T-helper 22 cell (primary cell): Measurements from ENCODE around the gene ACOT4.
A peak's percentile ranks its signal among the peaks of the same experiment; 100 is the strongest.
"Not testable (repeated sequence)": the region's sequence is repeated elsewhere in the genome, so short reads cannot be mapped to it uniquely, and the experiment has no call there.

Experiments
- DNase-seq: peaks from one replicate; pipeline ENCODE4 v3.0.0-alpha.2; 2020; ENCODE audit warnings: low read depth

Gene ACOT4, protein sequence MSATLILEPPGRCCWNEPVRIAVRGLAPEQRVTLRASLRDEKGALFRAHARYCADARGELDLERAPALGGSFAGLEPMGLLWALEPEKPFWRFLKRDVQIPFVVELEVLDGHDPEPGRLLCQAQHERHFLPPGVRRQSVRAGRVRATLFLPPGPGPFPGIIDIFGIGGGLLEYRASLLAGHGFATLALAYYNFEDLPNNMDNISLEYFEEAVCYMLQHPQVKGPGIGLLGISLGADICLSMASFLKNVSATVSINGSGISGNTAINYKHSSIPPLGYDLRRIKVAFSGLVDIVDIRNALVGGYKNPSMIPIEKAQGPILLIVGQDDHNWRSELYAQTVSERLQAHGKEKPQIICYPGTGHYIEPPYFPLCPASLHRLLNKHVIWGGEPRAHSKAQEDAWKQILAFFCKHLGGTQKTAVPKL

DNA sequence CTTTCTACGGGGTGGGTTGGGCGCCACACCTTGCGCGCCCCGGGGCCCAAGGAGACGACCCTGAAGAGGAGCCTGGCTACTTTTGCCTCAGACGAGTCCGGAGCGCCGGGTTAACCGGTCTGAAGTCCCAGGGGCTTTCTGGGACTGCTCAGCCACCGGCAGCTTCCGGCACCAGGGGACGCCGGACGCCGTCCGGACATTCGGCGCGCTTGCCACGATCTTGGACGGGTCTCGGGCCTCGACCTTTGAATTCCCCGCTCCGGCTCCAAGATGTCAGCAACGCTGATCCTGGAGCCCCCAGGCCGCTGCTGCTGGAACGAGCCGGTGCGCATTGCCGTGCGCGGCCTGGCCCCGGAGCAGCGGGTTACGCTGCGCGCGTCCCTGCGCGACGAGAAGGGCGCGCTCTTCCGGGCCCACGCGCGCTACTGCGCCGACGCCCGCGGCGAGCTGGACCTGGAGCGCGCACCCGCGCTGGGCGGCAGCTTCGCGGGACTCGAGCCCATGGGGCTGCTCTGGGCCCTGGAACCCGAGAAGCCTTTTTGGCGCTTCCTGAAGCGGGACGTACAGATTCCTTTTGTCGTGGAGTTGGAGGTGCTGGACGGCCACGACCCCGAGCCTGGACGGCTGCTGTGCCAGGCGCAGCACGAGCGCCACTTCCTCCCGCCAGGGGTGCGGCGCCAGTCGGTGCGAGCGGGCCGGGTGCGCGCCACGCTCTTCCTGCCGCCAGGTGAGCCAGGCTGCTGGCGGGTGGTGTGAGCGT lies at the start of gene ACOT4:
Gene ACOT4, plus strand, starts transcription at position 184 of the 760 bp plus-strand sequence. Its CDS starts 87 bp downstream, at position 271.
- DNase-seq, result peak; percentile 23

DNA sequence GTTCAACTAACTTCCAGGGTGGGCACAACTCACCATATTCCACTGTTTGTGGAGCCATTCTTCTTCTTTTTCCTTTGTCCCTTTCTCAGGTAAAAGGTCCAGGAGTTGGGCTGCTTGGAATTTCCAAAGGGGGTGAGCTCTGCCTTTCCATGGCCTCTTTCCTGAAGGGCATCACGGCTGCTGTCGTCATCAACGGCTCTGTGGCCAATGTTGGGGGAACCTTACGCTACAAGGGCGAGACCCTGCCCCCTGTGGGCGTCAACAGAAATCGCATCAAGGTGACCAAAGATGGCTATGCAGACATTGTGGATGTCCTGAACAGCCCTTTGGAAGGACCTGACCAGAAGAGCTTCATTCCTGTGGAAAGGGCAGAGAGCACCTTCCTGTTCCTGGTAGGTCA lies 48.7 kb upstream of the ACOT4 start:
- DNase-seq, result not testable (repeated sequence)

DNA sequence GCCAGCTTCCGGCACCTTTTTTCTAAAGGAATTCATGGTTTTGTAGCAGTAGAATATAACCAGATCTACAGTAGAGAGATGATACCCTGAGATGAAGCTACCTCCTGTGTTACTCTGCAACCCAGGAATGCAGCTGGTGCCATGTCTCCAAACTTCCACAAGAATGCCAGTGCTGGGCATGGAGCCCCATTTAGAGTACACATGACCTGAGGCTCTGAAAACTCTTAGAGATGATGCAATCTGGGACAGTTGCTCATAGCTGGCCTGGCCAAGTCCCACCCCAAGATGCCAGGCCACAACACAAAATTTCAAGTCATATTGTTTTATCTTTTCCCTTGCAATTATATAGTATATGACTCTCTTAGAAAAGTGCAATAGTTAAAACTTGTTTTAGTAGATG lies 46.3 kb upstream of the ACOT4 start:
- DNase-seq, result not testable (repeated sequence)

DNA sequence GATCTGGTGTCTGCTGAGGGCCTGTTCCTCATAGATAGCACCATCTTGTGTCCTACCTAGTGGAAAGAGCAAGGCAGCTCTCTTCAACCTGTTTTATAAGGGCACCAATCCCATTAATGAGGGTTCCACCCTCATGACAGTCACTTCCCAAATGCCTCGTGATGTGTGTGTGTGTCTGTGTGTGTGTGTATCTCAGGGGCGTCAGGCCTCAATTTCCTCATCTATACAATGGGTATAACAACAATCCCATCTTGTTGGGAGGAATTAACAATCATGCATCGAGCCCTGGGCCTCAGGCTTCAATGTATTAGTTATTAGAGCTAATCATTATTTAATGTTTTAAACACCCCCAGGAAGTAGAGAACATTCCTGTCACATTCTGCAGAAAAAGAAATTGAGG lies 42.6 kb upstream of the ACOT4 start:
- not testable (repeated sequence) for DNase-seq

DNA sequence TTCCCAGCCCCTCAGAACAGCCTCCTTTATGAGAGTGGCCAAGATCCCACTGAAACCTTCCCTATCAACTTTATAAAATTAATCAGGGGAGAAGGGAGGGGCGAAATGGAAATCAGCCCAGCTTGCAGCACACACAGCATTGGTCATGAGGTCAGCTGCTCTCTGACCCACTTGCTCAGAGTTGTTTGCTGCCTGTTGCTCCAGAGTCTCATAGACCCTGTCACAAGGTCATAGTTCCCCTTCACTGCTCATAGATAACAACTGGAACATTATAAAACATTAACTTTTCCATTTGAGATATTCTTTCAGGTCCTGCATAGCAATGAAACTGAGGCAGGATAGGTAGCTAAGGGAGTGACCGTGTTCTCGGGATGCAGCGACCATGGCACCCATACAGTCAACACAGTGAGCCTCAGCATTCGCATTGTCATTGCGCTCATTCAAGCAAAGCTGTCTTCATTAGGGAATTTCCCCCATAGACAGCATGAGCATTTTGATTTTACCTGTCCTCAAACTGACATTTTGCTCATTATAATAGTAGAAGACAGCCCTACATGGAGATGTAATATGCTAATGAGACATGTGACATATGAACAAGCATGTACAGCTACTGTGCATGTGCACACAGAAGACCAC lies 41.7 kb upstream of the ACOT4 start:
- DNase-seq, result not testable (repeated sequence)

DNA sequence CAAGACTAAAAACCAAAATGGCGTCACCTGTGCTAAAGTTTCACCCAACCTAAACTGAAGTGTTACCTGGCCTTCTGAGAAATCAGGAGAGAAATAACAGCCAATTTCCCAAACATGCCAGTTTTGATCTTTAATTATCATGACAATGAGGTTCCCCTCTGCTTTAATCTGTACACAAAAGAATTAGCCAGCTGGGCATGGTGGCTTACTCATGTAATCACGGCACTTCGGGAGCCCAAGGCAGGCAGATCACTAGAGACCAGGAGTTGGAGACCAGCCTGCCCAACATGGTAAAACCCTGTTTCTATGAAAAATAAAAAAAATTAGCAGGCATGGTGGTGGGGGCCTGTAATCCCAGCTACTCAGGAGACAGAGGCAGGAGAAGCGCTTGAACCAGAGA lies 37.8 kb upstream of the ACOT4 start:
- DNase-seq, result no peak

DNA sequence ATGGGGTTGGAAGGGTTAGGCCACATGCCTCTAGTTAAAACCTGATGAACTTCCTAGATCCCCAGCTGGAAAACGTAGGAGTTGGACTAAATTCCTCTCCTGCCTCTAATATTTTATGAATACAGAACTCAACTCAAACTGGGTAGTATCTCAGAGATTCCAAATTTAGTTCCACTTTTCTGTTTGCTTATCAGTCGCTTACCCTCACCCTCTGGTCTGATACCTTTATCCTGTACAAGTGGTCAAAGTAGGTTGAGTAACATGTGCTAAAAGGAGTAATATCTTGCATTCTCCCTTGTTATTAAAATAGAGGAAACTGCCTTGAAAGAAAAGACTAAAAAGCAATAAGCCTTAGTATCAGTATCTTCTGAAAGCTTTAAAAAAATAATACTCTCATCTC lies 34.5 kb upstream of the ACOT4 start:
- not testable (repeated sequence) for DNase-seq

DNA sequence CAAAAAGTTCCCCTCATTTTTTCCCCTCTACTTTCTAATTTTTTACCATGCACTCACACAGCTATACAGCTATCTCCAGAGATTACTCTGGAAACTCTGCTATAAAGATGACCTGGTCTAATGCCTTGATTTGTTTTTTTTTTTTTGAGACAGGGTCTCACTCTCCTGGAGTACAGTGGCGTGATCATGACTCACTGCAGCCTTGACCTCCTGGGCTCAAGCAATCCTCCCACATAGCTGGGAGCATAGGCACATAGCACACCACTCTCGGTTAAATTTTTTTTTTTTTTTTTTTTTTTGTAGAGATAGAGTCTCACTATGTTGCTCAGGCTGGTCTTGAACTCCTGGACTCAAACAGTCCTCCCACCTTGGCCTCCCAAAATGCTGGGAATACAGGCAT lies 33.4 kb upstream of the ACOT4 start:
- DNase-seq, result not testable (repeated sequence)

DNA sequence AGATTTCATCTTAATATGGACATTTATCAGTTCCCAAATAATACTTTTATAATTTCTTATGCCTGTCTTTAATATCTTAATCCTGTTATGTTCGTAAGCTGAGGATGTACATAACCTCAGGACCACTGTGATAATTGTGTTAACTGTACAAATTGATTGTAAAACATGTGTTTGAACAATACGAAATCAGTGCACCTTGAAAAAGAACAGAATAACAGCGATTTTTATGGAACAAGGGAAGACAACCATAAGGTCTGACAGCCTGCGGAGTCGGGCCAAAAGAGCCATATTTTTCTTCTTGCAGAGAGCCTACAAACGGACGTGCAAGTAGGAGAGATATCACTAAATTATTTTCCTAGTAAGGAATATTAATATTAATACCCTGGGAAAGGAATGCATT lies 29.4 kb upstream of the ACOT4 start:
- not testable (repeated sequence) for DNase-seq

DNA sequence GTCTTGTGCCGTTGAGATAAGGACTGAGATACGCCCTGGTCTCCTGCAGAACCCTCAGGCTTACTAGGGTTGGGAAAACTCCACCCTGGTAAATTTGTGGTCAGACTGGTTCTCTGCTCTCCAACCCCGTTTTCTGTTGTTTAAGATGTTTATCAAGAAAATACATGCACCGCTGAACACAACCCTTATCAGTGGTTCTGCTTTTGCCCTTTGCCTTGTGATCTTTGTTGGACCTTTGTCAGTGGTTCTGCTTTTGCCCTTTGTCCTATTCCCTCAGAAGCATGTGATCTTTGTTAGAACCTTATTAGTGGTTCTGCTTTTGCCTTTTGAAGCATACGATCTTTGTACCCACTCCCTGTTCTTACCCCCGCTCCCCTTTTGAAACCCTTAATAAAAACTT lies 29.0 kb upstream of the ACOT4 start:
- DNase-seq, result not testable (repeated sequence)

DNA sequence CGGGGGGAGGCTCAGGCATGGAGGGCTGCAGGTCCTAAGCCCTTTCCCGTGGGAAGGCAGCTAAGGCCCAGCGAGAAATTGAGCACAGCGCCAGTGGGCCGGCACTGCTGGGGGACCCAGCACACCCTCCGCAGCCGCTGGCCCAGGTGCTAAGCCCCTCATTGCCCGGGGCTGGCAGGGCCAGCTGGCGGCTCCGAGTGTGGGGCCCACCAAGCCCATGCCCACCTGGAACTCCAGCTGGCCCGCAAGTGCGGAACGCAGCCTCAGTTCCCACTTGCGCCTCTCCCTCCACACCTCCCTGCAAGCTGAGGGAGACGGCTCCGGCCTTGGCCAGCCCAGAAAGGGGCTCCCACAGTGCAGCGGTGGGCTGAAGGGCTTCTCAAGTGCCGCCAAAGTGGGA lies 25.2 kb upstream of the ACOT4 start:
- DNase-seq, result not testable (repeated sequence)

DNA sequence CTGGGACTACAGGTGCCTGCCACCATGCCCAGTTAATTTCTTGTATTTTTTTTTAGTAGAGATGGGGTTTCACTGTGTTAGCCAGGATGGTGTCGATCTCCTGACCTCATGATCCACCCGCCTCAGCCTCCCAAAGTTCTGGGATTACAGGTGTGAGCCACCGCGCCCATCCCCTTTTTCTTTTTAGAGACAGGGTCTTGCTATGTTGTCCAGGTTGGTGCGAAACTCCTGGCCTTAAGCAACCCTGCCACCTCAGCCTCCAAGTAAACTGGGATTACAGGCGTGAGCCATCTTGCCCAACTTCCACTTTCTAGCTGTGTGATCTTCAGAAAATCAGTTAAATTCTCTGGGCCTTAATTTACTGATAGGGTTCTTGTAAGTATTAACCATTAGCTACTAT lies 24.7 kb upstream of the ACOT4 start:
- not testable (repeated sequence) for DNase-seq

DNA sequence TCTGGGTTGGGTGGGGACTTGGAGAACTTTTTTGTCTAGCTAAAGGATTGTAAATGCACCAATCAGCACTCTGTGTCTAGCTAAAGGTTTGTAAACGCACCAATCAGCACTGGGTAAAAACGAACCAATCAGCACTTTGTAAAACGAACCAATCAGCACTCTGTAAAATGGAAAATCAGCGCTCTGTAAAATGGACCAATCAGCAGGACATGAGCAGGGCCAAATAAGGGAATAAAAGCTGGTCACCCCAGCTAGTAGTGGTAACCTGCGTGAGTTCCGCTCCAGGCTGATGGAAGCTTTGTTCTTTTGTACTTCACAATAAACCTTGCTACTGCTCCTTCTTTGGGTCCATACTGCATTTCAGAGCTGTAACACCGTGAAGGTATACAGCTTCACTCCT lies 24.3 kb upstream of the ACOT4 start:
- no peak for DNase-seq

DNA sequence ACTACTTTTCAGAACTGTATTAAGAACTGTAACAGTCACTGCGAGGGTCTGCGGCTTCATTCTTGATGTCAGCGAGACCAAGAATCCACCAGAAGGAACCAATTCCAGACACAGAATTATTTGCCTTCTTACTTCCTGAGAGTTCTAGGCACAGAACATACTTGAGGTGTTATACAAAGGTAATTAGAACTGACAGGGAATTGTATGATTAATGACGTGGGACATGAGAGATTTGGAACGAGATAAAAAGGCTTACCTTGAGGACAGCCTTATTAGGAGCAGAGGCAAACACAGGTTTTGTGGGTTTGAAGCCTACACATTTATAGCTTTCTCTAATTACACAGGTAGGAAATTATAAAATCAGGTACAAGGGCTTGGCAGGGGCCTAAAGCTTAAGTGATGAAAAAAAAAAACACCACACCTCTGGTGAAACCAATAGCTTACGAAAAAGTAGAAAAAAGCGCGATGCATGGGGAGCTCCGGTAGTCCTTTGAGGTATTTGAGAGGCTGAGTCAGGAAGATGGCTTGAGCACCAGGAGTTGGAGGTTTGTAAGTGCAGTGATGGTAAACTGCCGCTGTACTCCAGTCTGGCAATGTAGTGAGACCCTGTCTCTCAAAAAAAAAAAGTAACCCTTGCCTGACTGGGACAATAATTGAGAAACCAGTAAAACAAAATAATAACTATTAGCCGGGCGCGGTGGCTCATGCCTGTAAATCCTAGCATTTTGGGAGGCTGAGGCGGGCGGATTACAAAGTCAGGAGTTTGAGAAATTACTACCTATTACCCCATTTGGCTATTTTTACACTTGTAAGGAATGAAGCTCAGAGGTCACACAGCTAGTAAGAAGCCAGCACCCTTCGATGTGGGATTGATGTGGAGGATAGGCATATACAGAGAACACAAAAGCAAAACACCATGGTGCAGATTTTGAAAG lies 23.5 kb upstream of the ACOT4 start:
- DNase-seq, result no peak

DNA sequence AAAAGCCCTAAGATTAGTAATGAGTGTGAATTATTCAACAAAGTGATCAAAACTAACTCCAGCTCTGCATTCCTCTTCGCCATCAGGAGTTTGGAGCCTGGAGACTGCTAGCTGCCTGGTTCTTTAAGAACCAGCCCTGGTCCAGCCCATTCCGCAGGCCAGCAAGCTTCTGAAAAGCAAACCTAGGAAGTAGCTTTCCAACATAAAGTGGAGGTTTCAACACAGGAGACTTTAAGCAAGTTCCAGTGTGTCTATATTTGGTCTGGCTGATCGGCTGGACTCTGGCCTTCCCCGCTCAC lies 22.8 kb upstream of the ACOT4 start:
- not testable (repeated sequence) for DNase-seq

DNA sequence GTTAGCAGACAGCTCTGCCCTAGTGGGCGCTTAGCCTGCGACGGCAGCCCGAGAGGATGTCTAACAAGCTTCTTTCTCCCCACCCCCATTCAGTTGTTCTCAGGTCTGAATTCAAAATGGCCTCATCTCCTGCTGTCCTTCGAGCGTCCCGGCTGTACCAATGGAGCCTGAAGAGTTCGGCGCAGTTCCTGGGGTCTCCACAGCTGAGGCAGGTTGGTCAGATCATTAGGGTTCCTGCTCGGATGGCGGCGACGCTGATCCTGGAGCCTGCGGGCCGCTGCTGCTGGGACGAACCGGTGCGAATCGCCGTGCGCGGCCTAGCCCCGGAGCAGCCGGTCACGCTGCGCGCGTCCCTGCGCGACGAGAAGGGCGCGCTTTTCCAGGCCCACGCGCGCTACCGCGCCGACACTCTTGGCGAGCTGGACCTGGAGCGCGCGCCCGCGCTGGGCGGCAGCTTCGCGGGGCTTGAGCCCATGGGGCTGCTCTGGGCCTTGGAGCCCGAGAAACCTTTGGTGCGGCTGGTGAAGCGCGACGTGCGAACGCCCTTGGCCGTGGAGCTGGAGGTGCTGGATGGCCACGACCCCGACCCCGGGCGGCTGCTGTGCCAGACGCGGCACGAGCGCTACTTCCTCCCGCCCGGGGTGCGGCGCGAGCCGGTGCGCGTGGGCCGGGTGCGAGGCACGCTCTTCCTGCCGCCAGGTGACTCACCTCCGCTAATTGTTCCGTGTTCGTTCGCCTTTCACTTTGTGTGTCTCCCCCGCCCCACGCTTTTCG lies 22.3 kb upstream of the ACOT4 start, which contains the start of gene ACOT2:
Gene ACOT2, plus strand, starts transcription at position 29 of the 774 bp plus-strand sequence. Its CDS starts 28 bp downstream, at position 57.
- peak; percentile 31 for DNase-seq

DNA sequence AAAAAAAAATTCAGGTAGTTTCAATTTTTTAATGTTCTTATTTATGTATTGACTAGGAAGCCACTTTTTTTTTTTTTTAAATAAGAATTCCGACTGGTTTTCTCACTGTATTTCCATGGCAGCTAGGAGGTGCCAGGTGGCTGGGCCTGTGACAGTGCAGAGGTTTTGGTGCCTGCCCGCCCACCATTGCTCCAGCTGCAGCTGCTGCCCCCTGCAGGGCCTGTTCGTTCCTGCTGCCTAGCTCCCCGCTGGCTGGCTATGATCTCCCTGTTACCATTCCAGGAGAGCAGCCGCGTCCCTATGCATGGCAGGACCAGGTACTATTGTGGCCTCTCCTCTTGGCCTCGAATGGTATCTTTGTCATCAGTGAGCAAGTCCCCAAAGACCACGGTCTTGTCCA lies 20.8 kb upstream of the ACOT4 start:
- not testable (repeated sequence) for DNase-seq

DNA sequence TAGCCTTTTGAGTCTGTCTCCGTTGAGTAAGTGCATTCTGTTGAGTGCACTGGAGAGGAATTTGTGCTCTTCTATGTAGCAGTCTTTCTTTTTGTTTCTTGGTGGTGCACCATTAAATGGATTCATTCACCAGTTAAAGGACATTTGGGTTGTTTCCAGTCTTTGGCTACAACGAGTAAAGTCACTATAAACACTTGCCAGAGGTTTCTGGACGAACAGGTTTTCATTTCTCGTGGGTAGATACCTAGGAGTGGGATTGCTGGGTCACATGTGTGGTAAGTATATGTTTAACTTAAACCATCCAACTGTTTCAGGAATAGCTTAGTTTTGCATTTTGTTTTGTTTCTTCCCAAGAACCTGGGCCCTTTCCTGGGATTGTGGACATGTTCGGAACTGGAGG lies 18.6 kb upstream of the ACOT4 start:
- not testable (repeated sequence) for DNase-seq

DNA sequence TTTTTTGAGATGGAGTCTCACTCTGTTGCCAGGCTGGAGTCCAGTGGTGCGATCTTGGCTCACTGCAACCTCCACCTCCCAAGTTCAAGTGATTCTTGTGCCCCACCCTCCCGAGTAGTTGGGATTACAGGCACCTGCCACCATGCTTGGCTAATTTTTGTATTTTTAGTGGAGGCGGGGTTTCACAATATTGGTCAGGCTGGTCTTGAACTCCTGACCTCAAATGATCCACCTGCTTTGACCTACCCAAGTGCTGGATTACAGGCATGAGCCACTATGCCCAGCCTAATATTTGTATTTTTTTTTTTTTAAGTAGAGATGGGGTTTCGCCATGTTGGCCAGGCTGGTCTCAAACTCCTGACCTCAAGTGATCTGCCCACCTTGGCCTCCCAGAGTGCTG lies 17.9 kb upstream of the ACOT4 start:
- not testable (repeated sequence) for DNase-seq

DNA sequence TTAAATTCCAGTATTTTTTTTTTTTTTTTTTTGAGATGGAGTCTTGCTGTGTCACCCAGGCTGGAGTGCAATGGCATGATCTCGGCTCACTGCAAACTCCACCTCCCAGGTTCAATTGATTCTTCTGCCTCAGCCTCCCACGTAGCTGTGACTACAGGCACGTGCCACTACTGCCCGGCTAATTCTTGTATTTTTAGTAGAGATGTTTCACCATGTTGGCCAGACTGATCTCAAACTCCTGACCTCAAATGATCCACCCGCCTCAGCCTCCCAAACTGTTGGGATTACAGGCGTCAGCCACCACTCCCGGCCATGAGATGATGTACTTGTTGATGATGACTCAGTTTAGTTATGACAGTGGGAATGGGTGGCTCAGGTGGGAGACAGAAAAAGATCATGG lies 17.4 kb upstream of the ACOT4 start:
- not testable (repeated sequence) for DNase-seq

DNA sequence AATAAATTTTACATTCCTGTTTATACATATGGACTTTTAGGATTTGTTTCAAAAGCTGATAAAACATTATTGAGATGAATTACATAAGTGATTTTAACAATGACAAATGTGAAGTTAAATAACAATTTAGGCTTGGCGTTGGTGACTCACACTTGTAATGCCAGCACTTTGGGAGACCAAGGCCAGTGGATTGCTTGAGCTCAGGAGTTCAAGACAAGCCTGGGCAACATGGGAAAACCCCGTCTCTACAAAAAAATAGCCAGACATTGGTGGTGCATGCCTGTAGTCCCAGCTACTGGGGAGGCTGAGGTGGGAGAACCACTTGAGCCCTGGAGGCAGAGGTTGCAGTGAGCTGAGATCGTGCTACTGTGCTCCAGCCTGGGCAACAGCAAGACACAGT lies 15.3 kb upstream of the ACOT4 start:
- DNase-seq, result no peak
